Glutamatergic neuron (in vitro differentiated cells): ENCODE measurements around the gene TLE2. TPM values are rescaled to one million over a fixed set of nuclear protein-coding genes. Genes with fewer than 3 reads are reported as not detected.

ENCODE experiments used
- DNase-seq: peaks from one replicate; pipeline ENCODE4 v3.0.0; 2022
- H3K27ac Mint-ChIP-seq: one replicate; pipeline ENCODE4 v1.8.0; 2020; ENCODE audit warnings: mild to moderate bottlenecking, mixed read lengths, inconsistent platforms; ENCODE audit not compliant: unreplicated experiment
- H3K27me3 Mint-ChIP-seq: one replicate; pipeline ENCODE4 v1.8.0; 2020; ENCODE audit warnings: mild to moderate bottlenecking, moderate library complexity, mixed read lengths, inconsistent platforms; ENCODE audit not compliant: unreplicated experiment
- H3K36me3 Mint-ChIP-seq: one replicate; pipeline ENCODE4 v1.8.0; 2020; ENCODE audit warnings: mild to moderate bottlenecking, mixed read lengths, inconsistent platforms; ENCODE audit not compliant: unreplicated experiment
- H3K4me1 Mint-ChIP-seq: one replicate; pipeline ENCODE4 v1.8.0; 2020; ENCODE audit warnings: mild to moderate bottlenecking, low read depth, mixed read lengths, inconsistent platforms; ENCODE audit not compliant: unreplicated experiment
- H3K4me3 Mint-ChIP-seq: one replicate; pipeline ENCODE4 v1.8.0; 2020; ENCODE audit warnings: mild to moderate bottlenecking, mixed read lengths, inconsistent platforms; ENCODE audit not compliant: unreplicated experiment
- H3K9me3 Mint-ChIP-seq: one replicate; pipeline ENCODE4 v1.8.0; 2020; ENCODE audit warnings: mild to moderate bottlenecking, moderate library complexity, mixed read lengths, inconsistent platforms; ENCODE audit not compliant: unreplicated experiment
- CTCF ChIP-seq: fragments of 200-600 bp; sonication (generic); IDR thresholded peaks from one replicate; pipeline ENCODE4 v1.5.0; 2021; ENCODE audit not compliant: partially characterized antibody, unreplicated experiment
- total RNA-seq: library from RNA; stranded (reverse); fragmentation: NEBNext Ultra II Directional; extraction: Animal tissue kit (Norgen Biotek cat#: 25700); gene quantifications from one replicate; pipeline ENCODE4 v1.2.1, GENCODE V29; 2021; ENCODE audit not compliant: unreplicated experiment

Gene TLE2
- total RNA-seq, 1 donor from 2014 or later, result not detected

DNA sequence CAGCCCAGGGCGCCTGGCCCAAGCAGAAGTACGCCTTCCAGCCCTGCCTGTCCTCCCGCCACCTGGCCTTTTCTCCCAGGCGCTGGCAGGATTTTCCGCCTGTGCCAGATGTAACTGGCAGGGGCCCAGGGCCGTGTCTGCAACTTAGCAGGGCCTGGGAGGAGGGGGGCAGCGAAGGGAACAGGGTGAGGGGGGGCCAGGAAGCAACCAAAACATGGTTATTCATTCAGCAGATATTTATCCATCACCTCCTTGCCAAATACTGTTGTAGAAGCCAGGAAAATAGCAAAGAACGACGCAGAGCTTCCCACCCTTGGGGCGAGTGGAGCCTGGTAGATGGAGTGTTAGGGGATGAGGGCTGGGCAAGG lies 46.1 kb downstream of the TLE2 start:
- Mint-ChIP-seq H3K27me3 (peaks cover 15% of the 10 kb centered on the region), H3K36me3 (no peaks in the 10 kb centered on the region), H3K4me1 (peaks cover 13% of the 10 kb centered on the region), H3K27ac (no peak overlapping the region), H3K4me3 (no peak overlapping the region), H3K9me3 (peaks cover 7% of the 10 kb centered on the region)
- no peak for TF ChIP-seq CTCF
- DNase-seq, result peak; percentile 36

DNA sequence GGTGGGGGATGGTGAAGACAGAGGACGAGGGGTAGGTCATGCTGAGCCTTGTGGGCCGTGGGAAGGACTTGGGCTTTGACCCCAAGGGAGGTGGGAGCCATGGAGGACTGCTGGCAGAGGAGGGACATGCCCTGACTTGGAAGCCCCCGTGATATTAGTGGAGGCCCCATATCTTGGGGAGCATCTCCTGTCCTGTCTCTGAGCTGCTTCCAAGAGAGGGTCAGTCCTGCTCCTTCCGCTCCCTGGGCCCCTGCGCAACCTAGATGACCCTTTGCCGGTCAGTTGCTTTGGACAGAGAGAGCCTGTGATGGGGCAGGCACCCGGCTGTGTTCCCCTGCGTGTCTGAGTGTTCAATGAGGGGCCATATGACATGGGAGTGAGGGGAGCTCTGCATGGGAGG lies 46.5 kb downstream of the TLE2 start:
- Mint-ChIP-seq H3K4me3 (no peak overlapping the region), H3K27ac (no peak overlapping the region), H3K4me1 (peaks cover 13% of the 10 kb centered on the region), H3K36me3 (no peaks in the 10 kb centered on the region), H3K27me3 (peaks cover 15% of the 10 kb centered on the region), H3K9me3 (peaks cover 9% of the 10 kb centered on the region)
- DNase-seq, result peak; percentile 28
- TF ChIP-seq CTCF, result no peak

- DNase-seq, result no peak
- Mint-ChIP-seq H3K27me3 (peaks cover 14% of the 10 kb centered on the region), H3K4me3 (peak overlapping the region; percentile 46), H3K4me1 (peaks cover 8% of the 10 kb centered on the region), H3K27ac (peak overlapping the region; percentile 79), H3K36me3 (no peaks in the 10 kb centered on the region), H3K9me3 (peaks cover 9% of the 10 kb centered on the region)
- TF ChIP-seq CTCF, result no peak
Measured at GRCh38 chr19:2981898-2982297, 47.2 kb downstream of the TLE2 start.

DNA sequence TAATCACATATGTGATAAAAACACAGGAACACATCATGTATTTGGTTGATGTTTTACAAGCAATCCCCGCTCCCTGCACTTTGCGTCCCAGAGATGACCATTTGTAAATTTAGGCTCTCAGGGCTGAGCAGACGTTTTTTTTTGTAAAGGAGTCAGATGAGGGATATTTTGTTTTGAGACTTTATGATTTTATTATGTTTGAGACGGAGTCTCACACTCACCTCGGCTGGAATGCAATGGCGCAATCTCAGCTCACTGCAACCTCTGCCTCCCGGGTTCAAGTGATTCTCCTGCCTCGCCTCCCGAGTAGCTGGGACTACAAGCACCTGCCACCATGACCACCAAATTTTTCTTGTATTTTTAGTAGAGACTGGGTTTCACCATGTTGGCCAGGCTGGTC lies 50.3 kb downstream of the TLE2 start:
- Mint-ChIP-seq H3K36me3 (no peaks in the 10 kb centered on the region), H3K27ac (no peak overlapping the region), H3K4me1 (peaks cover 12% of the 10 kb centered on the region), H3K4me3 (no peak overlapping the region), H3K9me3 (peaks cover 11% of the 10 kb centered on the region), H3K27me3 (peaks cover 16% of the 10 kb centered on the region)
- TF ChIP-seq CTCF, result no peak
- DNase-seq, result no peak

DNA sequence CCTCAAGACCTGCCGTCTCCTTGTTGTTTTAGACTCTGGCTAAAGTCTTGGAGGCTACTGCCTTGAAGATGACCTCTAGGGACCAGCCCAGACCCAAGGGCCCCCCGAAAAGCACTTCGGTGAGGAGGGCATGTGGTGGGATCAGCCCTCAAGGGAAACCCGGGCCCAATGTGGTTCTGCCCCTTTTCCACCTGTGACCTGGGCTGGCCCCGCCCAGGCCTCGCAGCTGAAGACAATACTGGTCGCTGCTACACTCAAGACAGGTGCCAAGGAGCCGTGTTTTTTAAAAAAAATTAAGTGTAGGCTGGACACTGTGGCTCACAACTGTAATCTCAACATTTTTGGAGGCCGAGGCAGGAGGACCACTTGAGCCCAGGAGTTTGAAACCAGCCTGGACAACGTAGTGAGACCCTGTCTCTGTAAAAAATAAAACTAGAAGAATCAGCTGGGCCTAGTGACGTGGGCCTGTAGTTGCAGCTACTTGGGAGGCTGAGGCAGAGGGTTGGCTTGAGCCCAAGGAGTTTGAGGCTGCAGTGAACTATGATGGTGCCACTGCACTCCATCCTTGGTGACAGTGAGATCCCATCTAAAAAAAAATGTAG lies 50.8 kb downstream of the TLE2 start:
- TF ChIP-seq CTCF, result no peak
- Mint-ChIP-seq H3K4me1 (peaks cover 9% of the 10 kb centered on the region), H3K36me3 (no peaks in the 10 kb centered on the region), H3K27ac (no peak overlapping the region), H3K4me3 (no peak overlapping the region), H3K27me3 (peaks cover 18% of the 10 kb centered on the region), H3K9me3 (peaks cover 10% of the 10 kb centered on the region)
- no peak for DNase-seq
